Fibroblast of peridontal ligament (primary cell): Measurements from ENCODE around the gene WWC2.
"Not testable (repeated sequence)": the region's sequence is repeated elsewhere in the genome, so short reads cannot be mapped to it uniquely, and the experiment has no call there.

Source experiments
- DNase-seq: peaks from one replicate; pipeline ENCODE4 v3.0.0-alpha.2; 2010; ENCODE audit errors: extremely low read depth

The WWC2 gene

GRCh38 chr4:183172881-183173280 is 73.8 kb downstream of the WWC2 start:
- DNase-seq, result no peak

GRCh38 chr4:183173580-183174526 is 74.8 kb downstream of the WWC2 start:
- peak; percentile 53 for DNase-seq

GRCh38 chr4:183175631-183176232 is 76.7 kb downstream of the WWC2 start:
- peak; percentile 57 for DNase-seq

- no peak for DNase-seq
These were observed 77.9 kb downstream of the WWC2 start for GRCh38 chr4:183177001-183177400.

- no peak for DNase-seq
These were observed 79.1 kb downstream of the WWC2 start for GRCh38 chr4:183178201-183178600.

- DNase-seq, result no peak
These were observed 81.0 kb downstream of the WWC2 start for GRCh38 chr4:183180096-183180495.

GRCh38 chr4:183180621-183181020 is 81.6 kb downstream of the WWC2 start:
- DNase-seq, result no peak

GRCh38 chr4:183181081-183181480 is 82.0 kb downstream of the WWC2 start:
- DNase-seq, result no peak

- DNase-seq, result peak; percentile 72
These were observed 84.0 kb downstream of the WWC2 start for GRCh38 chr4:183182873-183183725.

GRCh38 chr4:183183906-183184535 is 85.0 kb downstream of the WWC2 start:
- DNase-seq, result no peak

- no peak for DNase-seq
These were observed 86.0 kb downstream of the WWC2 start for GRCh38 chr4:183185018-183185417.

GRCh38 chr4:183185559-183185958 is 86.5 kb downstream of the WWC2 start:
- no peak for DNase-seq

- no peak for DNase-seq
These were observed 87.8 kb downstream of the WWC2 start for GRCh38 chr4:183186813-183187212.

GRCh38 chr4:183190900-183191527 is 92.0 kb downstream of the WWC2 start:
- no peak for DNase-seq

- no peak for DNase-seq
These were observed 92.6 kb downstream of the WWC2 start for GRCh38 chr4:183191630-183192029.

- no peak for DNase-seq
These were observed 93.5 kb downstream of the WWC2 start for GRCh38 chr4:183192571-183192970.

- DNase-seq, result not testable (repeated sequence)
These were observed 94.8 kb downstream of the WWC2 start for GRCh38 chr4:183193730-183194338.

- no peak for DNase-seq
These were observed 96.5 kb downstream of the WWC2 start for GRCh38 chr4:183195534-183195933.

- no peak for DNase-seq
These were observed 98.1 kb downstream of the WWC2 start for GRCh38 chr4:183197140-183197539.

GRCh38 chr4:183200453-183200852 is 101.4 kb downstream of the WWC2 start:
- peak; percentile 91 for DNase-seq

GRCh38 chr4:183201331-183201730 is 102.3 kb downstream of the WWC2 start:
- DNase-seq, result peak; percentile 28
